ENCODE measurements around the gene TMEM185B. TPM values are rescaled to one million over a fixed set of nuclear protein-coding genes. Genes with fewer than 3 reads are reported as not detected.
"Not testable (repeated sequence)": the region's sequence is repeated elsewhere in the genome, so short reads cannot be mapped to it uniquely, and the experiment has no call there.

Gene TMEM185B
- polyA plus RNA-seq, 3 donors: 7.5 to 19.0 (median 8.3) TPM

GRCh38 chr2:120221616-120222015 lies 1.6 kb downstream of the TMEM185B start:
- WGBS, 3 donors: 88 to 97% (median 96%) methylated on average over 8 of the region's 8 CpGs
- H3K27ac ChIP-seq (ENCODE audit: low read depth, low read length): no peak overlapping the region

GRCh38 chr2:120220756-120221155 lies 2.4 kb downstream of the TMEM185B start:
- no peak overlapping the region for H3K27ac ChIP-seq (ENCODE audit: low read depth, low read length)
- WGBS, 3 donors: 70 to 78% (median 75%) methylated on average over 2 of the region's 2 CpGs

GRCh38 chr2:120219766-120220165 lies 3.4 kb downstream of the TMEM185B start:
- WGBS, 3 donors: 92 to 95% (median 92%) methylated on average over 5 of the region's 5 CpGs
- no peak overlapping the region for H3K27ac ChIP-seq (ENCODE audit: low read depth, low read length)

GRCh38 chr2:120219291-120219690 lies 3.9 kb downstream of the TMEM185B start:
- no peak overlapping the region for H3K27ac ChIP-seq (ENCODE audit: low read depth, low read length)
- 87 to 95% (median 95%) methylated on average over 5 of the region's 5 CpGs for WGBS, 3 donors

DNA sequence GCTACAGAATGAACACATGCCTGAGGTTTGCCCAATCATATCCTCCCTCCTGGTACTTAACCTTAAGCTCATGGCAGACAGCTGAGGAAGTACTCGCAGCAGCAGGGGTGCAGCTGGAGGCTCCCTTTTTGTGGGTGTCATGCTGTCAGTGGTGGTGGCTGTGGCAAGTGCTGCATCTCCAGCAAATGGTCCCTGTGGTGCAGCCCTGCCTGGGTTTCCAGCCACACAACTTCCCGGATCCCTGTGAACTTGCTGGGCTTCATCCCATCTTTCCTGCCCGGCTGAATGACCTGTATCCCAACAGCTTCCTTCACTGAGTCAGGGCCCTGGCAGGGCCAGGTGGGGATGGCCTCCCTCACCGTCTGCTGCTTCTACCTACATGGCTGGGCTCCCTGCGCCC lies 5.0 kb downstream of the TMEM185B start:
- no peak overlapping the region for H3K27ac ChIP-seq (ENCODE audit: low read depth, low read length)
- 89 to 96% (median 93%) methylated on average over 5 of the region's 5 CpGs for WGBS, 3 donors

DNA sequence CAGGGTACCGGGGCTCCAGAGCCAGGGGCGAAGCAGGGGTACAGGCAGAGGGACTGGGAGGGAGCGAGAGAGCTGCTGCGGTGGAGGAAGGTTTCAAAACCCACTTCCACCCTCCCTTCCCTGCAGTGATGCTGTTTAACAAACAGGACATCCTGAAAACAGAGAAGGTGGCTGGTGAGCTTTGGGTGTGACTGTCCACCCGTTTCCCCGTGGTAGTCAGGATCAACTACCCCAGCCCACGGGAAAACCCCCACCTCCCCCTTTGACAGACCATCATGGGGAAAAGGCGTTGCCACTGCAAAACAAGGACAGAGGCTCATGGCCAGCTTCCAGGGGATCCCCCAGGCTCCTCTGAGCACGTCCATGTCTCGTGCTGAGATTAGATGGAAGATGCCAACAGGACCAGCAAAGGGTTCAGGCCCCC lies 12.9 kb downstream of the TMEM185B start:
- 36 to 70% (median 41%) methylated on average over 10 of the region's 10 CpGs for WGBS, 3 donors
- no peak overlapping the region for H3K27ac ChIP-seq (ENCODE audit: low read depth, low read length)

DNA sequence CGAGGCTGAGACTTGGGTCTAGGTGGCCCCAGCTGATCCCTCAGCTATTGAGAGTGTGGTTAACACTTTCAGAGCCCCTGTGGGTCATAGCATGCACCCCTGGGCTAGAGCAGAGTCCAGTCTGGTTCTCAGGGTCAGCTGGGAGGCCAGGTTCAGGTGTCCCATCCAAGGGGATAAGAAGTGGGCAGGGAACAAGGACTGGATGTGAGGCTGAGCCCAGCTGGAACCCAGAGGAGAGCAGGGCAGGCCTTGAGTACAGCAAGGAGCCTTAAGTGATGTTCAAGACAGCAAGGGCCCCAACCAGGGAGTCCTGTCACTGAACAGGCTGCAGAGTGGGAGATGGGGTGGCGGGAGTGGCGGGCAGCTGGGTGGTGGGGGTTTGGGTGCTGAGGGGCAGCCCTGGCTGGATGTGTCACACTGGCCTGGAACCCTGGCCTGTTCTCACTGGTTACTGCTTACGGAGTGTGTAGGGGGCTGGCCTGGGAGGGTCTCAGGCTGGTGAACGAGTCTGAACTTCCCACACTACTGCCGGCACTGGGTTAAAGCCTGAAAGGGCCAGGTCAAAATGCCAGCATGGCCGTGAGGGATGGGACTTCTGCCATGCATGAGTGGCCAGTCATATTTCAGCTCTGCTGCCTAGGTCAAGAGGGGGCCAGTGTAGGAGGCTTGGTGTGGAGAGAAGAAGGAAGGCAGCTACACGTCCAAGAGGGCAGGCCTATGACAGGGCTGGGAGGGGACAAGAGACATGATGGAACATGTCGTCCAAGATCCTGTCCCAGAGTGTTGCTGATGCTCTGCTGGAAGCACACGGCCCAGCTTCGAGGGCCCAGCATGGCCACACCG lies 13.6 kb downstream of the TMEM185B start:
- WGBS, 3 donors: 65 to 86% (median 72%) methylated on average over 12 of the region's 12 CpGs
- H3K27ac ChIP-seq (ENCODE audit: low read depth, low read length): no peak overlapping the region

DNA sequence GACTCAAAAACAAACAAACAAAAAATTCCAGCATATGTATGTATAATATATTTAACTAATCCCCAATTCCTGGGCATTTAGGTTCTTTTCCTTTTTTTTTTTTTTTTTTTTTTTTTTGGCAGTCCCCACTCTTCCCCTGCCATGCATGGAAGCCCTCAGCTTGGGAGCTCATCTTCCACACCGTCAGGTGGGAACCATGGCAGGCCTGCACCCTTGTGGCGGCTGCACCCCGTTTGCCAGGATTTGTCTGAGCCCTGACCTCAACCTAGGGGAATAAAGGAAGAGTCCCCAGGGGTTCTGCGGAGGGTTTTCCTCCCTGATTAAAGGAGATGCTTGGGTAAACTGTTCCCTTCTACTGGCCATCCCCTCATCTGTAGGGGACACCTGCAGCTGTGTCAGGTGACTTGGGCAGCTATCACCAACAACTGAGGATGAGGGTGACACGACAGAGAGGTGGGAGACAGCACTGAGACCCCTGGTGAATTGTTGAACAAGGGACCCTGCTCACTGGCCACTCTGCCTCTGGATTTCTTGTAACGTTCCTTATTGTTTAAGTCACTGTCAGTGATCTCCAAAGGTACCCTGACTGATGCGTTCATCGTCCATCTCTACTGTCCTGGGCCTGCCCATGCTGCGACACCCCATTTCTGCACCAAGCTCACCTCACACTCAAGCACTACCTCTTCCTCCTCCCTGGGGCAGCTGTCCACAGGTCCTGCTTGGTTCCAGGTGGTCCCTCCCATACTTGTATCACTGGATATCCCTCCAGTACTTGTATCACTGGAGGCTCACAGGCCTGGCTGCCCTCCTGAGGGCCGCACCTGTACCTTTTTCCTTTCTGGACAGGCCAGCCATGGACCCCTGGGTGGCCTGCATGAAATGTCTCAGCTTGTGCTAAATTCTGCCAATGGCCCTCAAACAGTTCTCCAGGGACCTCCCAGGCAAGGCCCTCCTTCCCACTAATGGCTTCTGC lies 14.5 kb downstream of the TMEM185B start:
- WGBS, 3 donors: 94 to 96% (median 94%) methylated on average over 10 of the region's 10 CpGs

DNA sequence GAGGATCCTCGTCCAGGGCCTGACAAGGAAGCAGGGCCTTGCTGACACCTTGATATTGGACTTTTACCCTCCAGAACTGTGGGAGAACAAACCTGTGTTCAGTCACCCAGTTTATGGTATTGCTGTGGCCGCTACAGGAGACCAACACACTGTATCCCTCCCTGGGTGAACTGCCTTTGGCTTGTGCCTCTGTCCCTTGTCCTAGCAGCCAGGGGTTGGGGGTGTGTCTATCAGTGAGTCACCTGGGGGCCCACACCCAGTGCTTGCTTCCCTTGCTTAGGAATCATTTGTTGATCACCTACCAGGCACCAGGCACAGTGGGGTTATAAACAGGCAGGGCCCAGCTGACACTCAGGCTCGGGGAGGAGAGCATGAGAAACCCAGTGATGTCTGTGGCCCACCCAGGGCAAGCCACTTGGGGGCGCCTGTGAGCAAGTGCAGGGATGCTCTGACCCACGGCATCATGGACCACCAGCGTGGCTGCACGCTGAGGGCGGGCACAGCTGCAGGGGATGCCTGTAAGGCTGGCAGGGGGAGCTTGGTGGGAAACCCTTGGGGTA lies 17.1 kb downstream of the TMEM185B start:
- WGBS, 3 donors: 72 to 82% (median 76%) methylated on average over 8 of the region's 8 CpGs
- no peak overlapping the region for H3K27ac ChIP-seq (ENCODE audit: low read depth, low read length)

More for the DNA sequence above, 14.5 kb downstream of the TMEM185B start:
- no peak overlapping the region for H3K27ac ChIP-seq (ENCODE audit: low read depth, low read length)

GRCh38 chr2:120204945-120205670 lies 18.1 kb downstream of the TMEM185B start:
- H3K27ac ChIP-seq (ENCODE audit: low read depth, low read length): no peak overlapping the region
- WGBS, 3 donors: 89 to 93% (median 90%) methylated on average over 12 of the region's 12 CpGs

- 50 to 80% (median 69%) methylated on average over 3 of the region's 3 CpGs for WGBS, 3 donors
- H3K27ac ChIP-seq (ENCODE audit: low read depth, low read length): no peak overlapping the region
Observed at GRCh38 chr2:120204417-120204816, 18.8 kb downstream of the TMEM185B start.

- H3K27ac ChIP-seq (ENCODE audit: low read depth, low read length): no peak overlapping the region
- WGBS, 3 donors: 82 to 92% (median 89%) methylated on average over 5 of the region's 5 CpGs
Observed at GRCh38 chr2:120204022-120204405, 19.2 kb downstream of the TMEM185B start.

- H3K27ac ChIP-seq (ENCODE audit: low read depth, low read length): no peak overlapping the region
- 30 to 56% (median 31%) methylated on average over 10 of the region's 10 CpGs for WGBS, 3 donors
Observed at GRCh38 chr2:120203251-120204021, 19.8 kb downstream of the TMEM185B start.

DNA sequence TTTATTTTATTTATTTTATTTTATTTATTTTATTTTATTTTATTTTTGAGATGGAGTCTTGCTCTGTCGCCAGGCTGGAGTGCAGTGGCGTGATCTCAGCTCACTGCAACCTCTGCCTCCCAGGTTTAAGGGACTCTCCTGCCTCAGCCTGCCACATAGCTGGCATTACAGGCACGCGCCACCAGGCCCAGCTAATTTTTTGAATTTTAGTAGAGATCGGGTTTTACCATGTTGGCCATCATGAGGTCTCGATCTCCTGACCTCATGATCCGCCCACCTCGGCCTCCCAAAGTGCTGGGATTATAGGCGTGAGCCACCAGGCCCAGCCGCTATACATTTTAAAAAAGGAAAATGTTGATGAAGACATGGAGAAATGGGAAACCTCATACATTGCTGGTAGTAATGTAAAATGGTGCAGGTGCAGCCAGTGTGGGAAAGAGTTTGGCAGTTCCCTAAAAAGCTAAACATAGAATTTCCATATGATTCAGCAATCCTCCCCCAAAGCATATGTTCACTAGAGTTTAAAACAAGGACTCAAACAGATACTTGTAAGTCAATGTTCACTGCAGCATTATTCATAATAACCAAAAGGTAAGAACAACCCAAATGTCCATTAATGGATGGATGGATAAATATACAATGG lies 23.3 kb downstream of the TMEM185B start:
- 95 to 98% (median 97%) methylated on average over 10 of the region's 10 CpGs for WGBS, 3 donors
- not testable (repeated sequence) for H3K27ac ChIP-seq (ENCODE audit: low read depth, low read length)

DNA sequence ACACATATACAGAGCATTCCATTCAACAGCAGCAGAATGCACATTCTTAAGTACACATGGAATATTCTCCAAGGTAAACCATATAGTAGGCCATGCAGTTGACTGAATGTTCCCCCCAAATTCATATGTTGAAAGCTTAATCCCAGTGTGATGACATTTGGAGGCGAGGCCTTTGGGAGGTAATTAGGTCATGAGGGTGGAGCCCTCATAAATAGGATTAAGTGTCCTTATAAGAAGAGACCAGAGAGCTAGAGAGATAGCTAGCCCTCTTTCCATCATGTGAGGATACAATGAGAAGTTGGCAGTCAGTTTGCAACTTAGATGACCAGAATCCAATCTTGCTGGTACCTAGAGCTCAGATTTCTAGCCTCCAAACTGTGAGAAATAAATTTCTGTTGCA lies 27.6 kb downstream of the TMEM185B start:
- 88 to 91% (median 89%) methylated on average over 1 of the region's 1 CpG for WGBS, 3 donors
- no peak overlapping the region for H3K27ac ChIP-seq (ENCODE audit: low read depth, low read length)

GRCh38 chr2:120192280-120192679 lies 30.9 kb downstream of the TMEM185B start:
- 63 to 84% (median 83%) methylated on average over 1 of the region's 1 CpG for WGBS, 3 donors
- no peak overlapping the region for H3K27ac ChIP-seq (ENCODE audit: low read depth, low read length)

GRCh38 chr2:120189189-120189588 lies 34.0 kb downstream of the TMEM185B start:
- H3K27ac ChIP-seq (ENCODE audit: low read depth, low read length): no peak overlapping the region
- WGBS, 3 donors: 71 to 94% (median 75%) methylated on average over 1 of the region's 1 CpG

All from adipose tissue (tissue), 3 donors.